ENCODE results near the gene TRIM65.

GRCh38 chr17:75906143-75906884, 9.6 kb upstream of the TRIM65 start:
- TF ChIP-seq, protein P1, sequence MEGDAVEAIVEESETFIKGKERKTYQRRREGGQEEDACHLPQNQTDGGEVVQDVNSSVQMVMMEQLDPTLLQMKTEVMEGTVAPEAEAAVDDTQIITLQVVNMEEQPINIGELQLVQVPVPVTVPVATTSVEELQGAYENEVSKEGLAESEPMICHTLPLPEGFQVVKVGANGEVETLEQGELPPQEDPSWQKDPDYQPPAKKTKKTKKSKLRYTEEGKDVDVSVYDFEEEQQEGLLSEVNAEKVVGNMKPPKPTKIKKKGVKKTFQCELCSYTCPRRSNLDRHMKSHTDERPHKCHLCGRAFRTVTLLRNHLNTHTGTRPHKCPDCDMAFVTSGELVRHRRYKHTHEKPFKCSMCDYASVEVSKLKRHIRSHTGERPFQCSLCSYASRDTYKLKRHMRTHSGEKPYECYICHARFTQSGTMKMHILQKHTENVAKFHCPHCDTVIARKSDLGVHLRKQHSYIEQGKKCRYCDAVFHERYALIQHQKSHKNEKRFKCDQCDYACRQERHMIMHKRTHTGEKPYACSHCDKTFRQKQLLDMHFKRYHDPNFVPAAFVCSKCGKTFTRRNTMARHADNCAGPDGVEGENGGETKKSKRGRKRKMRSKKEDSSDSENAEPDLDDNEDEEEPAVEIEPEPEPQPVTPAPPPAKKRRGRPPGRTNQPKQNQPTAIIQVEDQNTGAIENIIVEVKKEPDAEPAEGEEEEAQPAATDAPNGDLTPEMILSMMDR (IDR thresholded peaks at IDR 0.05; ENCODE audit: poor library complexity, severe bottlenecking): no peak
- TF ChIP-seq MXI1 (conservative IDR thresholded peaks at IDR 0.05; ENCODE audit: poor library complexity, severe bottlenecking) (no peak), TAF1 (IDR thresholded peaks at IDR 0.05; ENCODE audit: low read depth) (no peak), EZH2 (IDR thresholded peaks at IDR 0.05; ENCODE audit: borderline replicate concordance, insufficient read depth, low read length, poor library complexity, severe bottlenecking) (no peak), POLR2AphosphoS5 (IDR thresholded peaks at IDR 0.05) (no peak), EP300 (conservative IDR thresholded peaks at IDR 0.05; ENCODE audit: poor library complexity, severe bottlenecking) (no peak)

All from neural cell (in vitro differentiated cells).